Middle frontal gyrus (tissue), 1 donor: ENCODE results near the gene PDE3B.
"Not testable (repeated sequence)": the region's sequence is repeated elsewhere in the genome, so short reads cannot be mapped to it uniquely, and the experiment has no call there.

ENCODE experiments used
- DNase-seq: peaks from one replicate; pipeline ENCODE4 v3.0.0-alpha.2; 2015; ENCODE audit warnings: low spot score; ENCODE audit errors: extremely low spot score

Gene PDE3B

DNA sequence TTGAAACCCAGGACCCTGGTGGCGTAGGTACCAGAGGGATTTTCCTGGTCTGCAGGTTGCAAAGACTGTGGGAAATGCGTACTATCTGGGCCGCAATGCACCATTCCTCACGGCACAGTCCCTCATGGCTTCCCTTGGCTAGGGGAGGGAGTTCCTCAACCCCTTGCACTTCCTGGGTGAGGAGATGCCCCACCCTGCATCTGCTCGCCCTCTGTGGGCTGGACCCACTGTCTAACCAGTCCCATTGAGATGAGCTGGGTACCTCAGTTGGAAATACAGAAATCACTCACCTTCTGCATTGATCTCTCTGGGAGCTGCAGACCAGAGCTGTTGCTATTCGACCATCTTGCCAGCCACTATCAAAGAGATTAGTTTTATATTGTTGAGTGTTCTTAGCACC is 100.1 kb downstream of the PDE3B start:
- not testable (repeated sequence) for DNase-seq

DNA sequence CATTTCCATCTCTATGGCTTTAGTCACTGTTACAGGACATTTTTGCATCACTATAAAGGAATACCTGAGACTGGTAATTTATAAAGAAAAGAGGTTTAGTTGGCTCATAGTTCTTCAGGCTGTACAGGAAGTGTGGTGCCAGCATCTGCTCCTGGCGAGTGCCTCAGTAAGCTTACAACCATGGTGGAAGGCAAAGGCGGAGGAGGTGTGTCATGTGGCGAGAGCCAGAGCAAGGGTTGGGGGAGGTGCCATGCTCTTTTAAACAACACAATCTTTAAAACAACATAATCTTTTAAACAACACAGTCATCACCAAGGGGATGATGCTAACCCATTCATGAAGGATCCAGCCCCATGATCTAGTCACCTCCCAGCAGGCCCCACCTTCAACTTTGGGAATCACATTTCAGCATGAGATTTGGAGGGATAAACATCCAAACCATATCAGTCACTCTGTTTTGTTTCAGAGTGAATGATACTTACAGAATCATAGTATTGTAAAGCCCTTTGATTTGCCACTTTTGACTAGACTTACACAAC is 103.3 kb downstream of the PDE3B start:
- DNase-seq = no peak

DNA sequence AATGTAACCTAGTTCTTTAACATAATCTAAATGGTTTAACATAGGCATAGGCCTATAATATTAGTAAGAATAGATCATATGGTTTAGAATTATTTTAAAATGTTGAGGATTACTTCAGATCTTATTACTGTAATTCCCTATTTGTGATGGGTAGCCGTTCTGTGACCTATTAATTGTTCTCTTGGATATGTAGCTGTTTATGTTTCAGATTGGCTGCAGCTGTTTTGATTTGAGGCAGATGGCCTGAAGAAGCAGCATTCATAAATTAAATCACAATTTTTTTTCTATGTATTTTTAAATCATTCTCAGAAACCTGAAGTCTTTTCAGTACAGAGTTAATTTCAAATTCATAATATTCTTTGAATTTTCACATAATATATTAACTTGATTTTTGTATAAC is 104.5 kb downstream of the PDE3B start:
- DNase-seq = no peak

DNA sequence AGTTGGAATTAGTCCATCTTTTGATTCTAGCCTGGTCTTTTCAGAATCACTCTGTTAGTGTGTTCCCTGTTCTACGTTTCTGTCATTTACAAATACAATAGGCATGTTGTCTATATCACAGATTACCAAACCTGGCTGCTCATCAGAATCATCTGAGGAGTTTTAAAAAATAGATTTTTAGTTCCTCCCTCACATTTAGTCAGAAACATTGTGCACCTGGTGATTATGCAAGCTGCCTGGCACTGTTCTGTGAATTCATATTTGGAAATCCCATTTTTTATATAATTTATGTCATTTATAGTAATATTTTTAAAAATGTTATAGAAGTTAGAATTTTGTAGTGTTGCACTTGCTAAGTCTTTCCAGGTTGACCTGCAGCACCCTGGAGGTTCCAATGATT is 107.3 kb downstream of the PDE3B start:
- no peak for DNase-seq

DNA sequence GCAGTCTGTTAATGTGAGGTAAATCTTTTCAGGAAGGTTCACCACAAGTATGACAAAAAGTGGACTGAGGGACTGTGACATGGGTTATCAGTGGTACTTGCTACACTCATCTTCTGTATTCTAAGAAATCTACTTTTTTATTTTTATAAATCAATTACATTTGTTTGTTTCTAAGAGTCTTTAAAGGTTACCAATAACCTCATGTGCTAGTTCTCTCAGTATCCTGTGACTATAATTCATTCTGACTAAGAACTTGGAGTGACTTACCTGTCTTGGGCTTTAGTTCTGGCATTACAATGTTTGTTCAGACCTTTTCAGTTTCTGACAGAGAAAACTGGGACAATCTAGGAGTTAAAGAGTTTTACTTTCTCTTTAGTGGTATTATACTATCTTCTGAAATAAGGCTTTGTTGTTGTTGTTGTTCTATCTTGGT is 108.4 kb downstream of the PDE3B start:
- no peak for DNase-seq

DNA sequence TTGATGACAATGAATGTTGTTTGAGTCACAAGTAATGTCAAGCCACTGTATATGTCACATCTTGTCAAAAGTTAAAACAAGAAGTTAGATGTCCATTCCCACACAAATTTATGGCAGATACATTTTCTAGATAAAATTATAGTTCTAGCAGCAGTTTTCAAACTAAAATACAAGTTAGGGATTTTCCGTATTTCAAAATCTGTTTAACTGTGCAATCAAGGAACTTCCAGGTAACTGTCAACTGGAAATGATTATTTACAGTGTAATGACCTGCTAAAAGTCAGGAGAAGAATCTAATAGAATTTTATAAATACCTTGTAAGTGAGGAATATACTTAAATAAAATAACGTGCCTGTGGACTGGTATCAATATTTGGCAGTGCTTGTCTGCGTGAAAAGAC is 111.5 kb downstream of the PDE3B start:
- no peak for DNase-seq

DNA sequence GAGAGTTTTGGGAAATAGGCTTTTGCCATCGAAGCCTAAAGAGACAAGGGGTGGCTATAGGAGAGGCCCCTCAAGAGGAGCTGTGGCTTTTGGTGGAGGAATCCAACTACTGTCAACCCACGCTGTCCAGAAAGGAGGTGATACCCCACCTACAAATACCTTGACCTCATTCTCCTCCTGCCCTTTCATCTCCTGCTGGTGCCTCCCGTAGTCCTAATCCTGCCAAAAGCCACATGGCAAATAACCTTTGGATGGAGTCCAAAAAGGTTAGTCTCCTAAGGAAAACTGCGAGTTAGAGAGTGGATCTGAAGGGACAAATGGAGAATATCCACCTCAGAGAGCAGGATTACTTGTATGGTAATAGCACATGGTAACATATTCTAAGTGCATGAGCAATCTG is 112.7 kb downstream of the PDE3B start:
- no peak for DNase-seq

DNA sequence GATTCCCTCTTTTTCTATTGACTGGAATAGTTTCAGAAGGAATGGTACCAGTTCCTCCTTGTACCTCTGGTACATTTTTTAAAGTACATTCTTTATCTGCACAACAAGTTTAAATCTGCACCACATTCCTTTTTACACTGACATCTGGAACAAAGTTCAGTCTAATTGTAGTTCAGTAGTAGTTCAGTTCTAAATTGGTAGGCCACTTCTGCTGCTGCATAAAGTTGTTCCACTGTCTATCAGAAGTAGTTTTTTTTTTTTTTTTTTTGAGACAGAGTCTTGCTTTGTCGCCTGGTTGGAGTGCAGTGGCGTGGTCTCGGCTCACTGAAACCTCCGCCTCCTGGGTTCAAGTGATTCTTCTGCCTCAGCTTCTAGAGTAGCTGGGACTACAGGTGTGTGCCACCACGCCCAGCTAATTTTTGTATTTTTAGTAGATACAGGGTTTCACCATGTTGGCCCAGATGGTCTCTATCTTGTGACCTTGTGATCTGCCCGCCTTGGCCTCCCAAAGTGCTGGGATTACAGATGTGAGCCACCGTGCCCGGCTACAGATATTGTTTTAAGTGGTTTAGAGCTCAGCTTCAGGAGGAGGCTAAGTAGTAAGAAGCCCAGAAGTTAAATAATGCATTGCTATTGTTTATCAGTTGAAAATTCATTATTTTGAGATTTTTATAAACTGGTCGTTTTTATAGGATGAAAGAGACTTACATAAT is 115.9 kb downstream of the PDE3B start:
- DNase-seq = not testable (repeated sequence)

DNA sequence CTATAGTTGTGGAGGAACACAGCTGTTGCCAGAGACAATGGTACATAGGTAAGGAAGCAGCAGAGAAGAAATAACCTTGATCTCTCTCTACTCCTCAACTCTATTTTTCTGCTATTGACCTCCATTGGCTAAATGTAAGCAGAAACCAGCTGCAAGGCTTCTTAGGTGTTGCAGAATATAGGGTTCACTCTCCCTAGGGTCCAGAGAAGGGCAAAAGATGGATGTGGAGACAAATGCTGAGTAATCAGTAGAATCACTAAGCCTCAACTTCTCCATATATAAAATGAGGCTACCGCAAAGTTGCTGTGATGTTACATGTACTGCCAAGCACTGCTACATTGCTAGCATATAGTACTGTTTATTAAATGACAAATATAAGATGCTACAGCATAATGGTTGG is 120.6 kb downstream of the PDE3B start:
- DNase-seq = no peak

DNA sequence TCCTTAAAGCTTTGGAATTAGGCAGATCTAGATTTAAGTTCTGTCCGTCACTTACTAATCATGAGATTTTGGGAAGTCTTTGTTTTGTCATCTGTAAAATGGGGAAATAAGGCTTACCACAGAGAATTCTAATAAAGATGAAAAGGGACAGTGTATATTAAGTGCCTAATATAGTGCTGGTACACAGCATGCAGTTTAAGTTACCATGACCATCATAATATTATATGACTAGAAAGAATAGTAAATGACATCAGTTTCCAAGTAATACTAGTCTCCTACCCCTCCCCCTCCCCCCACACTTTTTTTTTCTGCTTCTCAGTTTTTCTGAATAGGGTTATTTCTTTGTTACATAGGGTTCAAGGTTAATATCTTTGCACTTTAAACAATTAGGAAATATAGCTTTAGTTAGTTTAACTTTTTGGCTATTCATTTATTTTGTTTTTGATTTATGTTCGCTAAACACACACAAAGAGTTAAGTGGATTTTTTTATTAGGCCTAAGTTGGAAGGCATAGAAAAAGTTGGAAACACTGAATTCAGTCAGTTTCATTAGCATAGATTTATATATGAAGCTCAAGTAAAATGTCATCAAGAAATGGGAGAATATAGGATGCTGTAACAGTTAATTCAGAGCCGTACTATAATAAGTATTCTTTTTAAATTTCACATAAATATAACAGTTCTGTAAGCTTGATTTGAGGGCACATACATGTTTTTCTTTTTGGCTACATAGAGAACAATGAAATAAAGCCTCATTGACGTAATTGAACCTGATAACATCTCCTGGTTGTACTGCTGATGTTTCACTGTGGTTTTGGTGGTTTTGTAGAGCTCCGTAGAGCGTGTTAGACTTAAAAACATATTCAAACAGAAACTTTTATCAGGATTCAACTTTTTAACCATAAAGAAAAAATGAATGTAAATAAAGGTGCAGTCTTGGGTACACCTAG is 121.2 kb downstream of the PDE3B start:
- no peak for DNase-seq

DNA sequence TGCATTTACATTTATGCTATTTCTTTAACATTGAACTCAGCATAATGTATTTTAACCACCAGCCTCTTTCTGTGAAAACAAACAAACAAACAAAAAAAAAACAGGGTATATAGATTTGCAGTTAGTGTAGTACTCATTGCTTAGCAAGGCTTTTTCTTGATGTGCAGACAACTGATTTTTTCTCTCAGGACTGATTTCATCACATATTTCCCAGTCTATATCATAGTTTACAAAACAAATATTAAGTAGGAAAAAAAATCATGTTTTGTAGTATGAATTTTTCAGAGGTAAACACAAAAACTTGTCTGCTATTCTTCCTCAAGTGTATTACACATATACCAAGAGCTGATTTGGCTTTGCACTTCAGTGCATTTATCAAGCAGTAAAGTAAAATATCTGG is 123.0 kb downstream of the PDE3B start:
- DNase-seq = no peak

DNA sequence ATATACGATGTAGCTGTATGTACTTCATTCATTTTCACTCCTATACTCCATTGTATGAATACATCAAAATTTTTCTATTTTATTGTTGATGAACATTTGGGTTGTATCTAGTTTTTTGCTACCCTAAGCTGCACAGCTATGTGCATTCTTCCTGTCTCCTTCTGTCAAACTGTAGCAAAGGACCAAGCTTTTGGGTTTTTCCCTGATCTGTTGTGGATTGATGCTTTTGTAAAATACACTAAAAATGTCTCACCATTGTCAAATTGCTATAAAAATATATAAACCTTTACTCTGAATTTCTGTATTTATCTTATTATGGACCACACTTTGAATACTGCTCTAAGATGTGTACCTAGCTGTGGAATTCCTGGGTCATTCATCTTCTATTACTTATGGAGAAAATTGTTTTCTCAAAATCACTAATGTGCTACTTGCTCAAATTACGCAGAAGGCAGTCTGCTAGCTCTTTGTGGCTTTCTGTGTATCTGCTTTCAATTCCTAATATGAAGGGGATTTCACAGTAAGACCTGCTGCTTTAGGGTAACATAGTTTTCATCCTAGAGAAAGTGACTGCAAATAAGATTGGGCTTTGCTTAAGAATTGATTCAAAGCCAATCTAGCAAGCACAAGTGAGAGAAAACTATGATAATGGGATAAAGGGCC is 125.1 kb downstream of the PDE3B start:
- no peak for DNase-seq

DNA sequence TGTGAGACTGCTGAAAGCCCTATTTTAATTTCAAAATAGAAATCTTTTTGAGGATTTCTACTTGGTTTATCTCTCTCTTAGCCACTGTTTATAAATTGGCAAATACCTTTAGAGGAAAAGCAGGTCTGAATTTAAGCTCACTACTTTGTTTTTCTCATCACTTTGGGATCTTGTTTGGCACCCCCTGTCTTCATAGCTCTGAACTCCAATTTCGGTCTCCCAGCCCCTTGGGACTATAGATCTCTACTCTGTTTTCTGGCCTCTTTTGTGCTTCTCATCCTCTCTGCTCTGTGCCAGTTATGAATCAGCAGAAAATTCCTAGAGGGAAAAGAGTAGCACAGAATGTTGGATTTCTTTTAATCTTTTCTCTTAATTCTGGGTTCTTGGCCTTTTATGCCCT is 130.2 kb downstream of the PDE3B start:
- no peak for DNase-seq

DNA sequence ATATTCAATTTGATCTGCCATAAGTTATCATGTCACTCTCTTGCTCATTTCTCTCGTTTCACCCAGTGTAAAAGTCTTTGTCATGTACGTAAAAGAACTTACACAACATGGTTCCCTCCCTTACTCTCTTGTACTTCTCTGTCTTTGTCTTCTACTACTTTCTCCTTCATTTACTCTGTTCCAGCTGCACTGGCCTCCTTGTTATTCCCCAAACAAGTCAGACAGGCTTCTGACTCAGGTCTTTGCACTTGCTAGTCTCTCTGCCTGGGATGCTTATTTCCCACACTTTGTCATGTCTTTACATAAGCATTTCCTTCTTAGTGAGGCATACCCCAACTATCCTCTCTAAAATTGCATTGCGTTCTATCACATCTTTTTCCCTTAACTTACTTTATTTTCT is 131.1 kb downstream of the PDE3B start:
- DNase-seq = no peak

DNA sequence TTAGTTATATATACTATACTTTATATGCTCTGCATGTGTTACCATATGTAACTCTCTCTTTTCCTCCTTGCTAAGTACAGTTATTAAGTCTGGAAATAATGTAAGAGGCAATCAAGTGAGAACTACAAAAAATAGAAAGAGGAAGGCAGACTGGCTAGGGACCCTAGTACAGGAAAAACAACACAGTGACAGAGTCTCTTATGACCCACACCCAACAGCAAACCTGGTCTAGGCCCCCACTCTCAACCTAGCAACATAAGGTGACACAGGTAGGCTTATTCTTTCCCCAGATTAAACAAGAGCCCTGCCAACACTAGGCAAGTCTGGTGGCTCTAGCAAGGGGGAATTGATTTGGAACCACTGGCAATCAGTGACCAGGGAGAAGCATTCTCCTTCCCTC is 132.3 kb downstream of the PDE3B start:
- DNase-seq = no peak

DNA sequence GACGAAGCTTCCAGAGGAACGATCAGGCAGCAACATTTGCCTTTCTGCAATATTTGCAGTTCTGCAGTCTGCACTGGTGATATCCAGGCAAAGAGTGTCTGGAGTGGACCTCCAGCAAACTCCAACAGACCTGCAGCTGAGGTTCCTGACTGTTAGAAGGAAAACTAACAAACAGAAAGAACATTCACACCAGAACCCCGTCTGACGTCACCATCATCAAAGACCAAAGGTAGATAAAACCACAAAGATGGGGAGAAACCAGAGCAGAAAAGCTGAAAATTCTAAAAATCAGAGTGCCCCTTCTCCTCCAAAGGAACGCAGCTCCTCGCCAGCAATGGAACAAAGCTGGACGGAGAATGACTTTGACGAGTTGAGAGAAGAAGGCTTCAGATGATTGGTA is 134.9 kb downstream of the PDE3B start:
- not testable (repeated sequence) for DNase-seq

DNA sequence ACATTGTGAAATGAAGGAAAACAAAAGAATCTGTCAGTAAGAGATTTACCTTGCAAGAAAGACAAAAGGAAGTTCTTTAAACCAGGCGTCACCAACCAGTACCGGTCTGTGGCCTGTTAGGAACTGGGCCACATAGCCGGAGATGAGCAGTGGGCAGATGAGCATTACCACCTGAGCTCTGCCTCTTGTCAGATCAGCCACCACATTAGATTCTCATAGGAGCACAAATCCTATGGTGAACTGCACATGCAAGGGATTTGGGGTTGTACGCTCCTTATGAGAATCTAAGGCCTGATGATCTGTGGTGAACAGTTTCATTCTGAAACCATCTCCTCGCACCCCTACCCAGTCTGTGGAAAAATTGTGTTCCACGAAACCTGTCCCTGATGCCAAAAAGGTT is 140.2 kb downstream of the PDE3B start:
- DNase-seq = no peak

DNA sequence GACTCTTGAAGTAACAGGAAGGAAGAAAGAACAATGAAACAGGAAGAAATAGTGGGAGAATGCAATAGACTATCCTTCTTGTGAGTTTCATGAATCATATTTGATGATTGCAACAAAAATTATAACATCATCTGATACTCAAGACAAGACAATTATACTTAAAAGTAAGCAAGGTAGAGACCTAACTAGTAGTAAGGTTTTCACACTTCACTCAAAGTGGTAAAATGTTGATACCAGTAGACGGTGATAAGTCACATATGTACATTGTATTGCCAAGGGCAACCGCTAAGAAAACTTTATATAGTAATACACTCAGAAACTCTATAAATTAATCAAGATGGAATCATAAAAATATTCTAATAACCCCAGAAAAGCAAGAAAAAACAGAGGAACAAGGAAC is 140.6 kb downstream of the PDE3B start:
- DNase-seq = no peak

DNA sequence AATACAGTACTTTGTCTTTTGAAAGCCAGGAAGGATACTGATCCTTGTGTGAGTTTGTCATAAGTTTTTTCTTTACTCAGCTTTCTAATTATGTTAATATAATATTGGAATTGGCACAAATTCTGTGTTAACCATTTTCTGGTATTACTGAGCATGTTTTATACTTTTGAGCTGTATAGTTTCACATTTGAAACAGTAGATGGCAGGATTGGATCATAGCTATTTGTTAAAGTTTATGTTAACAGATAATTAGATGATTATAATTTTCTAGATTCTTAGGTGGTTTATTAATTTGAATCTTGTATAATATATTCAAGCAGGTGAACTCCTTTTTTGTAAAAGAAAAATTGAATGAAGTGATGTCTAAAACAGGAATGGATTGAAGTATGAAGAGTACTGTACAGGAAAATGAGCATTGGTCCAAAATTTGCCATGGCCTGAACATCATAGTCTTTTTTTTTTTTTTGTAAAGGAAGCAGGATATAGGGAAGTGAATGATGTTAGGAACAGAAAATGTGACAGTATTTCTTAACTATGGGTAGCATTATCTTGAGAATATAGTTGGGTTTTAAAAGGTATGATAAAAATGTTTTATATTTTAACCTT is 146.4 kb downstream of the PDE3B start:
- DNase-seq = no peak

DNA sequence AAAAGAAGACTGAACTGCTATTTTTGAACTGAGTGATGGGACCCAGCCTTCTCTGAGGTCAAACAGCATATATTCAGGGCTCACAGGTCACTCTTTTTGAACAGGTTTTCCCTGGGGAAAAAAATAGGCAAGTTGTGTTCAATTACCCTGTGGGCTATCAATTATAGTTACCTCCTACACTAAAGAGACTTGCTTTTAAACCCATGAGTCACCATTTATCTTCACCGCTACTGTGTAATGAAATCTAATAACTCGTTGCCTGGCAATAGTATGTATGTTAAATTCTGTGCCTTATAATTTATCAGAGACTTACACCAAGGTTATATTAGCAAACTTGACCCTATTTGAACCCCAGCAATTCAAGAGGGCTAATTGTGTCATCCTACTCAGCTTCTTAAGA is 149.9 kb downstream of the PDE3B start:
- DNase-seq = no peak

DNA sequence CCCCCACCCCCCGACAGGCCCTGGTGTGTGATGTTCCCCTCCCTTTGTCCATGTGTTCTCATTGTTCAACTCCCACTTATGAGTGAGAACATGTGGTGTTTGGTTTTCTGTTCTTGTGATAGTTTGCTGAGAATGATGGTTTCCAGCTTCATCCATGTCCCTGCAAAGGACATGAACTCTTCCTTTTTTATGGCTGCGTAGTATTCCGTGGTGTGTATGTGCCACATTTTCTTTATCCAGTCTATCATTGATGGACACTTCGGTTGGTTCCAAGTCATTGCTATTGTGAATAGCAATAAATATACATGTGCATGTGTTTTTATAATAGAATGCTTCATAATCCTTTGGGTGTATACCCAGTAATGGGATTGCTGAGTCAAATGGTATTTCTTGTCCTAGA is 152.4 kb downstream of the PDE3B start:
- DNase-seq = not testable (repeated sequence)
